ENCODE data around the gene ZGRF1. TPM values are rescaled to one million over a fixed set of nuclear protein-coding genes. Genes with fewer than 3 reads are reported as not detected.
"Not testable (repeated sequence)": the region's sequence is repeated elsewhere in the genome, so short reads cannot be mapped to it uniquely, and the experiment has no call there.

Gene ZGRF1
- 31.8 TPM for total RNA-seq

GRCh38 chr4:112636688-112637551, at the start of gene ZGRF1, which contains the start of gene LARP7:
Gene ZGRF1 (minus strand): TSS chr4:112636909. CDS start chr4:112633176, 3,733 bp downstream.
Gene LARP7 (plus strand): TSS chr4:112637143. CDS start chr4:112644670, 7,527 bp downstream.
- peak; percentile 86 for FAIRE-seq
- peak; percentile 69 to 82 for DNase-seq (ENCODE audit: low spot score in 2 of 2)

- FAIRE-seq = no peak
- DNase-seq (ENCODE audit: low spot score in 2 of 2) = no peak
These were observed 44.3 kb upstream of the ZGRF1 start for GRCh38 chr4:112680996-112681395.

GRCh38 chr4:112677519-112678091, 40.9 kb upstream of the ZGRF1 start:
- no peak for FAIRE-seq

GRCh38 chr4:112674376-112674775, 37.7 kb upstream of the ZGRF1 start:
- no peak for FAIRE-seq
- no peak for DNase-seq (ENCODE audit: low spot score in 2 of 2)

More at GRCh38 chr4:112677519-112678091, 40.9 kb upstream of the ZGRF1 start:
- DNase-seq (ENCODE audit: low spot score in 2 of 2) = no peak

GRCh38 chr4:112673686-112674085, 37.0 kb upstream of the ZGRF1 start:
- no peak for FAIRE-seq
- no peak for DNase-seq (ENCODE audit: low spot score in 2 of 2)

GRCh38 chr4:112673076-112673475, 36.4 kb upstream of the ZGRF1 start:
- FAIRE-seq = no peak
- no peak for DNase-seq (ENCODE audit: low spot score in 2 of 2)

GRCh38 chr4:112668131-112668530, 31.4 kb upstream of the ZGRF1 start:
- FAIRE-seq (no peak), DNase-seq (ENCODE audit: low spot score in 2 of 2) (no peak)

GRCh38 chr4:112664611-112665010, 27.9 kb upstream of the ZGRF1 start:
- no peak for DNase-seq (ENCODE audit: low spot score in 2 of 2)
- FAIRE-seq = no peak

- FAIRE-seq; DNase-seq (ENCODE audit: low spot score in 2 of 2): not testable (repeated sequence)
These were observed 19.4 kb upstream of the ZGRF1 start for GRCh38 chr4:112656115-112656514.

GRCh38 chr4:112655270-112655669, 18.6 kb upstream of the ZGRF1 start:
- FAIRE-seq (no peak), DNase-seq (ENCODE audit: low spot score in 2 of 2) (no peak)

- no peak for FAIRE-seq
- DNase-seq (ENCODE audit: low spot score in 2 of 2) = no peak
These were observed 15.5 kb upstream of the ZGRF1 start for GRCh38 chr4:112652216-112652615.

GRCh38 chr4:112651641-112652040, 14.9 kb upstream of the ZGRF1 start:
- DNase-seq (ENCODE audit: low spot score in 2 of 2) (no peak), FAIRE-seq (no peak)

GRCh38 chr4:112650332-112650731, 13.6 kb upstream of the ZGRF1 start:
- no peak for FAIRE-seq

GRCh38 chr4:112649055-112649408, 12.3 kb upstream of the ZGRF1 start:
- no peak for DNase-seq (ENCODE audit: low spot score in 2 of 2)
- no peak for FAIRE-seq

More at GRCh38 chr4:112650332-112650731, 13.6 kb upstream of the ZGRF1 start:
- DNase-seq (ENCODE audit: low spot score in 2 of 2) = no peak

GRCh38 chr4:112648263-112649054, 11.8 kb upstream of the ZGRF1 start:
- FAIRE-seq (no peak), DNase-seq (ENCODE audit: low spot score in 2 of 2) (no peak)

GRCh38 chr4:112647785-112648184, 11.1 kb upstream of the ZGRF1 start:
- FAIRE-seq (no peak), DNase-seq (ENCODE audit: low spot score in 2 of 2) (no peak)

- no peak for DNase-seq (ENCODE audit: low spot score in 2 of 2)
- no peak for FAIRE-seq
These were observed 10.2 kb upstream of the ZGRF1 start for GRCh38 chr4:112646632-112647537.

- no peak for DNase-seq (ENCODE audit: low spot score in 2 of 2)
- no peak for FAIRE-seq
These were observed 9.0 kb upstream of the ZGRF1 start for GRCh38 chr4:112645541-112646329.

Measured in frontal cortex (tissue), 4 donors.